ENCODE data around the gene RNF180. TPM values are rescaled to one million over a fixed set of nuclear protein-coding genes. Genes with fewer than 3 reads are reported as not detected.

Gene RNF180
- total RNA-seq, 1 donor from 2014 or later, result 7.3 TPM

- Mint-ChIP-seq H3K4me1 (peaks cover 5% of the 10 kb centered on the region), H3K4me3 (peak overlapping the region; percentile 89), H3K9me3 (no peaks in the 10 kb centered on the region), H3K36me3 (ENCODE audit: low read depth) (no peaks in the 10 kb centered on the region), H3K27ac (ENCODE audit: unreplicated experiment) (no peak overlapping the region), H3K27me3 (ENCODE audit: low read depth) (peaks cover 37% of the 10 kb centered on the region)
- DNase-seq (ENCODE audit: low read depth, low spot score), result no peak
- no peak for TF ChIP-seq CTCF (conservative IDR thresholded peaks at IDR 0.05)
These were observed 1.5 kb upstream of the RNF180 start for GRCh38 chr5:64164166-64164565.

DNA sequence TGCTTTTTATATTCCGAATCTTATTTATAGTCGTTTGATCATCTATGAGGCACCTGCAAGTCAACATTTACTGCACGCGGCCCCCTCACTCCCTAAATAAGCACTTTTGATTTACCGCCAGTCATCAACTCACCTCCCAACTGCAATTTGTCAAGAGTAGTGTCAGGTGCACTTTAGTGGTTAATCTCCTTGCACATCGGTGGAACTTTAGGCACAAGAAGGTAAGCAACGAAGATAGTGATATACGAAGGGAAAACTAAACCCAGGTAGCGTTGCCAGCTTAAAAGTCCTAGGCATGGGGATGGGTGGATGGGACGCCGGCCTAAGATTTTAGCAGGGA lies 513 bp upstream of the RNF180 start:
- DNase-seq (ENCODE audit: low read depth, low spot score), result no peak
- H3K4me1 Mint-ChIP-seq, result peaks cover 5% of the 10 kb centered on the region
- no peaks in the 10 kb centered on the region for H3K9me3 Mint-ChIP-seq
- no peak overlapping the region for H3K27ac Mint-ChIP-seq (ENCODE audit: unreplicated experiment)
- H3K36me3 Mint-ChIP-seq (ENCODE audit: low read depth), result no peaks in the 10 kb centered on the region
- H3K27me3 Mint-ChIP-seq (ENCODE audit: low read depth), result peaks cover 37% of the 10 kb centered on the region
- H3K4me3 Mint-ChIP-seq, result peak overlapping the region; percentile 89
- no peak for TF ChIP-seq CTCF (conservative IDR thresholded peaks at IDR 0.05)

GRCh38 chr5:64166201-64166959 lies 737 bp downstream of the RNF180 start:
- Mint-ChIP-seq H3K27ac (ENCODE audit: unreplicated experiment) (peak overlapping the region; percentile 85), H3K4me1 (peaks cover 5% of the 10 kb centered on the region), H3K36me3 (ENCODE audit: low read depth) (no peaks in the 10 kb centered on the region), H3K27me3 (ENCODE audit: low read depth) (peaks cover 36% of the 10 kb centered on the region), H3K9me3 (no peaks in the 10 kb centered on the region), H3K4me3 (peak overlapping the region; percentile 90)
- DNase-seq (ENCODE audit: low read depth, low spot score), result peak; percentile 4
- no peak for TF ChIP-seq CTCF (conservative IDR thresholded peaks at IDR 0.05)

DNA sequence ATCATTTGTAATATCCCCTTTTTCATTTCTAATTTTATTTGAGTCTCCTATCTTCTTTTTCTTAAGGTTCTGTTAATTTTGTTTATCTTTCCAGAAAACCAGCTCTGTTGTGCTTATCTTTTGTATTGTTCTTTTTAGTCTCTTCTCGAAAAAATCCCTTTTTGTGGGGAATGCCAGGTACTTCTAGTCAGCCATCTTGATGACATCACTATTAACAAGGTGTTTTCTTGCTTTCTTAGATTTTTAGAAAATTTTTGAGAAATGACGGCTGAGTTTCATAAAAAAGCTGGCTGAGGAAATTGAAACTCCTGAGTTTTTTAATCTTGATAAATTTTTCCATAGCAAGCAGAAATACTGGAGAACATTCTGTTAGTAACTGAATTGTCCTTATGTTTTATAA lies 10.7 kb downstream of the RNF180 start:
- no peaks in the 10 kb centered on the region for H3K27me3 Mint-ChIP-seq (ENCODE audit: low read depth)
- peaks cover 3% of the 10 kb centered on the region for H3K9me3 Mint-ChIP-seq
- DNase-seq (ENCODE audit: low read depth, low spot score), result no peak
- H3K27ac Mint-ChIP-seq (ENCODE audit: unreplicated experiment), result no peak overlapping the region
- no peaks in the 10 kb centered on the region for H3K4me1 Mint-ChIP-seq
- no peak for TF ChIP-seq CTCF (conservative IDR thresholded peaks at IDR 0.05)
- no peak overlapping the region for H3K4me3 Mint-ChIP-seq
- H3K36me3 Mint-ChIP-seq (ENCODE audit: low read depth), result peaks cover 4% of the 10 kb centered on the region

GRCh38 chr5:64180661-64181343 lies 15.2 kb downstream of the RNF180 start:
- Mint-ChIP-seq H3K4me3 (no peak overlapping the region), H3K27ac (ENCODE audit: unreplicated experiment) (no peak overlapping the region), H3K36me3 (ENCODE audit: low read depth) (no peaks in the 10 kb centered on the region), H3K4me1 (no peaks in the 10 kb centered on the region), H3K9me3 (no peaks in the 10 kb centered on the region), H3K27me3 (ENCODE audit: low read depth) (no peaks in the 10 kb centered on the region)
- TF ChIP-seq CTCF (conservative IDR thresholded peaks at IDR 0.05), result no peak
- no peak for DNase-seq (ENCODE audit: low read depth, low spot score)

All from neural crest cell (in vitro differentiated cells).